HG02571 (cell line): ENCODE measurements around the gene INMT.
"Not testable (repeated sequence)": the region's sequence is repeated elsewhere in the genome, so short reads cannot be mapped to it uniquely, and the experiment has no call there.

Experiments used
- ATAC-seq: cut with Tn5 transposase; IDR thresholded peaks from one replicate; pipeline ENCODE4 v1.9.1; 2021; ENCODE audit warnings: mild to moderate bottlenecking, moderate library complexity; ENCODE audit not compliant: unreplicated experiment

Gene INMT

GRCh38 chr7:30751696-30752273 lies at the start of gene INMT:
INMT (plus strand) TSS chr7:30752135; CDS start chr7:30752151, 16 bp downstream.
- no peak for ATAC-seq

- no peak for ATAC-seq
These were observed 49.7 kb upstream of the INMT start for GRCh38 chr7:30702200-30702599.

- ATAC-seq: no peak
These were observed 48.2 kb upstream of the INMT start for GRCh38 chr7:30703756-30704155.

GRCh38 chr7:30705008-30705407 lies 46.9 kb upstream of the INMT start:
- ATAC-seq: no peak

DNA sequence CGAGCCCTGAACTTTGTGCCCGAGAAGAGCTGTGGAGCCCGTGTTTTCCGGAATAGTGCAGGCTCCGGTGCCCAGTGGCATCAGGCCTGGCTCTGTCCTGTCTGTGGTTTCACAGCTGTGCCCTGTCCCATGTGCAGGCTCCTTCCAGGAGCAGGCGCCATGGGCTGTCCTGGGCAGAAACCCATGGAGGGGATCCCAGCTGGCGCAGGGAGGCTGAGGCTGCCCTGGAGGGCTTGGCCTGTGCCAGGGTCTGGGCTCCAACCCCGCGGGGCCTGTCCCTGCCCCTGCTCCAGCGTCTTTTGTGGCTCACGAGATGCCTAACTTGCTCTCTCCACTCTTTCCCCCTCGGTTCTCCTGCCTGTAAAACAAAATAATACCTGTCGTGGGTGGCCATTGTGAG lies 46.3 kb upstream of the INMT start:
- ATAC-seq: no peak

DNA sequence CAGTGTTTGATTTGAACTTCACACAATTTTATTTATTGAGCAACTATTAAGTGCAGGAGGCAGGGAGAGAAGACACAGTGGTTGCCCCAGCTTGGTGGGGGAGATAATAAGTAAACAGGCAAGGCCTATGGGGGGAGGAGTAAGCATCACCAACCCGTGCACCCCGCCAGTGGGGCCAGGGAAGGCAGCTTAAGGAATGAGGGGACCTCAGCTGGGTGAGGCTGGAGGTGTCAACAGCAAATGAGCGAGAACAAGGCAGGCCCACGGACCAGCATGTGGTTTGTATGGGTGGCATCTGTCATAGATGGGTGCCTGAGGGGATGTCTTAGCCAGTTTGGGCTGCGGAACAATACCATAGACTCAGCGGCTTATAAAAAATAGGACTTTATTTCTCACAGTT lies 45.6 kb upstream of the INMT start:
- ATAC-seq: no peak

DNA sequence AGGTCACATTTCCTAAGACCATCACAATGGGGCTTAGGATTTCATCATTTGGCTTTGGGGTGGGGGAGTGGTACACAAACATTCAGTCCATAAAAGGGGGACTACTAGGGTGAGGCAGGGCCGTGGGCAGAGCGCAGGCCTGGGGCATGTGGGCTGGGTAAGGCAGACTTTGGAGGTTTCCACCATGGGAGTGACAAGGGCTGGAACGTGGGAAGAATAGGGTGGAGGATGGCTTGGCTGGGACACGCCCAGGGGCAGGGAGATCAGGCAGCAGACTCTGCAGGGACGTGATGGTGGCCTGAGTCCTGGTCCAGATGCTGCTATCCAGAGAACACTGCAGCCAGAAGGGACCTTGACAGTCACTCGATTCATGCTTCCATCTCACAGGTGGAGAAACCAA lies 45.0 kb upstream of the INMT start:
- ATAC-seq: no peak

- no peak for ATAC-seq
These were observed 44.3 kb upstream of the INMT start for GRCh38 chr7:30707391-30708357.

DNA sequence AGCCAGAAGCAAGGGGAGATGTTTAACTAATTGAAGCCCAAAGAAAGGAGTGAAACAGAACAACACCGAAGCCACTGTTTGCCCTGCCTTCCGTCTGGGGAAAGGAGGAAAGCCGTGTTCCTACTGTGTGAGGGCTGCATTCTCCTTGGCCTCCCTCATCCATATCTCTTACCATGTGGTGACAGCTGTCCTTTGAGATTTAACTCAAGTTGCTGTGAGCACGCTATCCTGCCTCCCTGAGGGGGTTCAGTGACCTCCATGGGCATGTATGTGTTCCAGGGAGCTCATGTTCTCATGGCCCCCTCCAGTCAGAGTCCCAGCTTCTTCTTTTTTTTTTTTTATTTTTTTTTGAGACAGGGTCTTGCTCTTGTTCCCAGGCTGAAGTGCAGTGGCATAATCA lies 43.5 kb upstream of the INMT start:
- ATAC-seq: no peak

GRCh38 chr7:30708983-30709382 lies 43.0 kb upstream of the INMT start:
- no peak for ATAC-seq

DNA sequence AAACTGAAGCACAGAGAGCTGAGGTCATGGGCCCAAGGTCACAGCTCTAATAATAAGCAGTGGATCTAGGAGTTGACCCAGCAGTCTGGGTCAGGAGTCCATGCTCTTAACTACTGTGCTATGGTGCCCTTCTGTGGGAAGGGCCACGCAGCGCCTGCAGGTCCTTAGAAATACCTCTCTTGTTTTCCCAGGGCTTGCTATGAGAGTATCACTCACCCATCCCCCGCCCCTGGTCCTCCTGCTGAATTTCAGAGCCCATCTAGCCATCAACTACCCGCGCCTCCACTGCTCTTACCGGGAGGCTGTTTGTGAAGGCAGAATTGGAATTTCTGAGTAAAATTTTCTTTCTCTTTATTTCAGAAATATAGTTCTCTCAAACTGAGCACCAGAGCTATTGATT lies 42.4 kb upstream of the INMT start:
- no peak for ATAC-seq

- ATAC-seq: no peak
These were observed 41.3 kb upstream of the INMT start for GRCh38 chr7:30710669-30711068.

- no peak for ATAC-seq
These were observed 38.5 kb upstream of the INMT start for GRCh38 chr7:30713392-30713791.

GRCh38 chr7:30714129-30714528 lies 37.8 kb upstream of the INMT start:
- no peak for ATAC-seq

GRCh38 chr7:30717181-30717580 lies 34.8 kb upstream of the INMT start:
- no peak for ATAC-seq

- ATAC-seq: not testable (repeated sequence)
These were observed 32.5 kb upstream of the INMT start for GRCh38 chr7:30719434-30719833.

DNA sequence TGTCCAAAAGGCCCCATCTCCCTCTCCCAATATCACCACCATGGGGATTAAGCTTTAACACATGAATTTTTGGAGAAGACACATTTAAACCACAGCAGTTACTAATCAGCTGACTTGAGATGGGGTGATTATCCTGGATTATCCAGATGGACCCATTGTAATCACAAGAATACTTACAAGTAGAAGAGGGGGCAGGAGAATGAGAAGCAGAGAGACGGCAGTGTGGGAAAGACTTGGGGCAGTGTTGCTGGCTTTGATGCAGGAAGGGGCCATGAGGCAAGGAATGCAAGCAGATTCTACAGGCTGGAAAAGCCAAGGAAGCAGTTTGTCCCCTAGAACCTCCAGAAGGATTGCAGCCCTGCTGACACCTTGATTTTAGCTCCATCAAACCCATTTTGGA lies 30.7 kb upstream of the INMT start:
- ATAC-seq: no peak

DNA sequence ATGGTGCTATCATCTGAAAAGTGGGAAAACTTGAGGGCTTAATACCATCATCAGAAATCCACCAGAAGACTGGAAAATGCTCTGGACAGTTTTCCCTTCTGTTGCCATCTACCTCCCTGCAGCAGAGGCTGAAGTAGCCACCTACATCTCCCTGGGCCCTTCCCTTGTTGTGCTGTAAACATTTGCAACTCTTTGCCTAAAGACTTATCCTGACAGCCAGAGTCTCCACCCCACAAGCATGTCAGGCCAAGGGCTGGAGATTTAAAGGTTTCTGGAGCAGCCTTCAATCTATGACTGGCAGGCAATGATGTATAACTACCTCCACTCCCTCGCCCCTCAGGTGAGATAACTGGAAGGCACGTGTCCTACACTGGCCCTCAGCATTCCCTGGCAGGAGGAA lies 29.7 kb upstream of the INMT start:
- no peak for ATAC-seq

GRCh38 chr7:30722671-30723070 lies 29.3 kb upstream of the INMT start:
- ATAC-seq: no peak

DNA sequence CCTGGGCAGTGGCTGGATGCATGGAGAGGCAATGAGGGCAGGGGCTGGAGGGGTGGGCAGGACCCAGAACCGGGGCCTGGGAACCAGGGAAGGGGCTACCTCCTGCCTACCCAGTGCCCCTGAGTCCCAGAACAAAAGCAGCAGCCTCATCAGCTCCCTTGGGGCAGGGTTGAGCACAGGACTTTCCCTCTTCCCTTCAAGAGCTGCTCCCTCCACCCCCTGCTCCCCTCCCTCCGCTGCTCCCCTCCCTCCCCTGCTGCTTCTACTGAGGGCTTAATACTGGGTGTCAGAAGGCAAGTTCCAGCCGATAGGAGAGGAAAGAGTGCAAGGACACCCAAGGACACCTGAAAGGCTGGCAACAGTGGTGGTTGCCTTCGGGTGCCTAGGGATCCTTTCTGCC lies 28.2 kb upstream of the INMT start:
- no peak for ATAC-seq

DNA sequence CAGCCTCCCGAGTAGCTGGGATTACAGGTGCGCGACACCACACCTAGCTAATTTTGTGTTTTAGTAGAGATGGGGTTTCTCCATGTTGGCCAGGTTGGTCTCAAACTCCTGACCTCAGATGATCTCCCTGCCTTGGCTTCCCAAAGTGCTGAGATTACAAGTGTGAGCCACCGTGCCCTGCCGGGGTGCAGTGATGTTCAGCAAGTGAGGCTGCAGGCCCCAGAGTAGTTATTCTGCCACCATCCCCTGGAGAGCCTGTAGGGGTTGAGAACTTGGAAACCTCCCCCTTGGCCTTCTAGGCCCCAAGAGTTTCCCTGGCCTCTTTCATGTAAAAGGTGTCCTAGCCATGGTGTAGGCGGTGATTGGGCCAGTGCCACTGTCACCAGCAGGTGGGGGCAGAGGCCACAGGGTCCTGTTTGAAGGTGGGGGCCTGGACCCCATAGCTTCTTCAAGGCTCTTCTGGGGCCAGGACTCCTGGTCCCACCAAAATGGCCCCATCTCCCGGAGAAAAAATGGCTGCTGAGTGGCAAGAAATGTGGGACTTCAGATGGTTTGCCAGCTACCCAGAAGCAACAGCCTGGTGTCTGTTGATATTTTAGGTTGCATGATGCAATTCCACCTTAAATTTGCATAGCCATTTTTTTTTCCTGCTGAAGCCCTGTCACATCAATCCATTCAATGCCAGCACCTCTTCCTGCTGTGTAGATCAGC lies 25.5 kb upstream of the INMT start:
- ATAC-seq: no peak
